Peyer's patch (tissue), 4 donors: ENCODE measurements around the gene ARMH4.

Experiments used
- CTCF ChIP-seq, 6 experiments: fragments of 450-650 bp in 4 of 6; fragments of 200-600 bp in 2 of 6; sonication (generic) in 1 of 6; IDR thresholded peaks; one replicate each; pipeline ENCODE4 v1.5.1; 2017 to 2019; ENCODE audit warnings: antibody characterized with exemption in 6 of 6, mild to moderate bottlenecking in 3 of 6, moderate library complexity in 1 of 6
- POLR2A ChIP-seq, 2 donors: fragments of 450-650 bp; IDR thresholded peaks; one replicate each; pipeline ENCODE4 v1.5.1; 2017; ENCODE audit warnings: antibody characterized with exemption in 2 of 2, mild to moderate bottlenecking in 2 of 2, moderate library complexity in 2 of 2

- TF ChIP-seq POLR2A (IDR thresholded peaks at IDR 0.05) (no peak), CTCF (IDR thresholded peaks at IDR 0.05) (no peak)
Measured at GRCh38 chr14:58078068-58078467, 73.9 kb downstream of the ARMH4 start.
